IPS DF 4.7 (cell line): ENCODE measurements around the gene VWDE.

Experiments used
- DNase-seq: peaks from one replicate; pipeline ENCODE4 v3.0.0-alpha.2; 2013; ENCODE audit warnings: low spot score; ENCODE audit errors: extremely low read depth

The VWDE gene

GRCh38 chr7:12290761-12291160 is 112.9 kb downstream of the VWDE start:
- DNase-seq, result no peak

- no peak for DNase-seq
Measured at GRCh38 chr7:12289996-12290395, 113.7 kb downstream of the VWDE start.

- DNase-seq, result no peak
Measured at GRCh38 chr7:12287901-12288300, 115.8 kb downstream of the VWDE start.

- no peak for DNase-seq
Measured at GRCh38 chr7:12281038-12281437, 122.6 kb downstream of the VWDE start.
